IMR-90 (cell line): Measurements from ENCODE around the gene GPR3. TPM values are rescaled to one million over a fixed set of nuclear protein-coding genes. Genes with fewer than 3 reads are reported as not detected.
A peak's percentile ranks its signal among the peaks of the same experiment; 100 is the strongest.

Source experiments
- ATAC-seq: fragments of 200-7000 bp; cut with Tn5 transposase; 2 replicates; pipeline ENCODE4 v1.9.1; 2020; ENCODE audit warnings: low read depth, mild to moderate bottlenecking, moderate library complexity
- BruUV-seq: library from RNA; stranded (reverse); fragments of 400-500 nt; replicated peaks from 2 replicates; lab custom pipeline; 2021; lab: Mats Ljungman, UMichigan
- CTCF ChIA-PET: fragments of 300-600 bp; formaldehyde crosslinking; extraction: SDS; loops from one replicate; lab custom pipeline; 2021; ENCODE audit warnings: antibody characterized with exemption; lab: Yijun Ruan, JAX
- POLR2A ChIA-PET: fragments of 300-600 bp; sonication (Branson Sonifier 250); formaldehyde crosslinking; loops from one replicate; lab custom pipeline; 2022; ENCODE audit warnings: antibody characterized with exemption; ENCODE audit not compliant: unreplicated experiment; lab: Charles Lee
- DNase-seq: peaks from one replicate; pipeline ENCODE4 v3.0.0; 2013
- H2AFZ ChIP-seq: replicated peaks from 2 replicates; pipeline ENCODE3; 2013; ENCODE audit warnings: low read length, mild to moderate bottlenecking; ENCODE audit not compliant: poor library complexity
- H2AK5ac ChIP-seq: 2 replicates; pipeline ENCODE4 v1.6.1; 2013; ENCODE audit warnings: low read depth, low read length, inconsistent platforms
- H2AK9ac ChIP-seq: replicated peaks from 2 replicates; pipeline ENCODE3; 2013; ENCODE audit warnings: mild to moderate bottlenecking, low read depth, low read length, moderate library complexity; ENCODE audit not compliant: poor library complexity
- H2BK120ac ChIP-seq: 2 replicates; pipeline ENCODE4 v1.6.1; 2013; ENCODE audit warnings: low read depth, low read length, inconsistent platforms
- H2BK15ac ChIP-seq: 3 replicates; pipeline ENCODE4 v1.6.1; 2013; ENCODE audit warnings: low read depth, low read length, inconsistent platforms
- H2BK20ac ChIP-seq: 2 replicates; pipeline ENCODE4 v1.6.1; 2013; ENCODE audit warnings: low read depth, mild to moderate bottlenecking, inconsistent platforms, low read length, moderate library complexity
- H2BK5ac ChIP-seq: 2 replicates; pipeline ENCODE4 v1.6.1; 2013; ENCODE audit warnings: mild to moderate bottlenecking, low read depth, low read length, inconsistent platforms; ENCODE audit not compliant: poor library complexity, severe bottlenecking
- H3K14ac ChIP-seq: replicated peaks from 2 replicates; pipeline ENCODE4 v1.6.1; 2013; ENCODE audit warnings: low read depth, low read length, inconsistent platforms
- H3K18ac ChIP-seq: 2 replicates; pipeline ENCODE4 v1.6.1; 2013; ENCODE audit warnings: low read depth, low read length, control low read depth
- H3K23ac ChIP-seq: 2 replicates; pipeline ENCODE4 v1.6.1; 2013; ENCODE audit warnings: low read depth, low read length, inconsistent platforms
- H3K27ac ChIP-seq: 2 replicates; pipeline ENCODE4 v1.5.1; 2013; ENCODE audit warnings: mild to moderate bottlenecking, control low read depth, low read length; ENCODE audit not compliant: insufficient read depth
- H3K27me3 ChIP-seq: 2 replicates; pipeline ENCODE4 v1.6.1; 2013; ENCODE audit warnings: low read length; ENCODE audit not compliant: control insufficient read depth, insufficient read depth
- H3K36me3 ChIP-seq: 2 replicates; pipeline ENCODE4 v1.6.1; 2013; ENCODE audit warnings: low read length, mixed read lengths; ENCODE audit not compliant: control insufficient read depth, insufficient read depth
- H3K4ac ChIP-seq: 2 replicates; pipeline ENCODE4 v1.6.1; 2013; ENCODE audit warnings: low read depth, low read length, inconsistent platforms
- H3K4me1 ChIP-seq: 2 replicates; pipeline ENCODE4 v1.6.1; 2013; ENCODE audit warnings: low read length, mixed read lengths; ENCODE audit not compliant: control insufficient read depth, insufficient read depth
- H3K4me2 ChIP-seq: 2 replicates; pipeline ENCODE4 v1.6.1; 2013; ENCODE audit warnings: low read depth, mild to moderate bottlenecking, control low read depth, low read length, moderate library complexity
- H3K4me3 ChIP-seq: 2 replicates; pipeline ENCODE4 v1.5.1; 2013; ENCODE audit warnings: low read depth, mild to moderate bottlenecking, control low read depth, low read length, moderate library complexity; ENCODE audit not compliant: insufficient read depth
- H3K56ac ChIP-seq: 2 replicates; pipeline ENCODE4 v1.6.1; 2013; ENCODE audit warnings: low read length, inconsistent platforms; ENCODE audit not compliant: insufficient read depth; ENCODE audit errors: extremely low read depth
- H3K79me1 ChIP-seq, 2 experiments: 2 replicates each; pipeline ENCODE4 v1.6.1; 2013; ENCODE audit warnings: low read length in 2 of 2, inconsistent platforms in 1 of 2, low read depth in 1 of 2
- H3K9ac ChIP-seq: 2 replicates; pipeline ENCODE4 v1.6.1; 2013; ENCODE audit warnings: low read depth, low read length, control low read depth
- H3K9me1 ChIP-seq: 2 replicates; pipeline ENCODE4 v1.6.1; 2013; ENCODE audit warnings: low read length, inconsistent platforms; ENCODE audit not compliant: insufficient read depth
- H3K9me3 ChIP-seq: 2 replicates; pipeline ENCODE4 v1.6.1; 2013; ENCODE audit warnings: low read length; ENCODE audit not compliant: control insufficient read depth, insufficient read depth
- H4K20me1 ChIP-seq: 2 replicates; pipeline ENCODE4 v1.6.1; 2013; ENCODE audit warnings: low read length, inconsistent platforms; ENCODE audit not compliant: insufficient read depth
- H4K5ac ChIP-seq: 2 replicates; pipeline ENCODE4 v1.6.1; 2013; ENCODE audit warnings: mild to moderate bottlenecking, low read depth, low read length, control low read depth
- H4K8ac ChIP-seq, 2 experiments: 2 replicates each; pipeline ENCODE4 v1.6.1; 2013; ENCODE audit warnings: low read depth in 2 of 2, low read length in 2 of 2, control low read depth in 1 of 2, inconsistent platforms in 1 of 2
- H4K91ac ChIP-seq: 2 replicates; pipeline ENCODE4 v1.6.1; 2013; ENCODE audit warnings: low read depth, low read length, inconsistent platforms; ENCODE audit not compliant: insufficient read depth
- CTCF ChIP-seq: conservative IDR thresholded peaks from 2 replicates; pipeline ENCODE4 v1.5.1; 2012; ENCODE audit warnings: mild to moderate bottlenecking, low read depth, low read length, improper control_type of control experiment
- MAZ ChIP-seq: IDR thresholded peaks from 2 replicates; pipeline ENCODE4 v1.6.1; 2012; ENCODE audit warnings: low read depth, mild to moderate bottlenecking, low read length, improper control_type of control experiment, moderate library complexity, borderline replicate concordance
- MXI1 ChIP-seq: IDR thresholded peaks from 2 replicates; pipeline ENCODE4 v1.6.1; 2012; ENCODE audit warnings: low read depth, mild to moderate bottlenecking, low read length, moderate library complexity, borderline replicate concordance
- RAD21 ChIP-seq: IDR thresholded peaks from 2 replicates; pipeline ENCODE4 v1.6.1; 2012; ENCODE audit warnings: low read length, improper control_type of control experiment
- SMC3 ChIP-seq: fragments of 150-350 bp; IDR thresholded peaks from 2 replicates; pipeline ENCODE4 v1.6.1; 2016; ENCODE audit warnings: low read depth, mild to moderate bottlenecking, antibody characterized with exemption, low read length, moderate library complexity
- WGBS, 2 experiments: methylation state at CpG; one replicate each; pipeline versions ENCODE4 v1.1.5 to v1.1.7; 2013; ENCODE audit warnings: missing lambda C conversion rate in 2 of 2; ENCODE audit not compliant: insufficient read length in 1 of 2; ENCODE audit errors: extremely low coverage in 2 of 2; 5-methylcytosine and 5-hydroxymethylcytosine counted together
- dilution Hi-C: fragments of 300-500 bp; cut with HindIII; formaldehyde crosslinking; loops from one replicate; pipeline ENCODE4 v1.14.3; 2018; ENCODE audit warnings: low sequenced_read_pairs; ENCODE audit not compliant: unreplicated experiment
- in situ Hi-C: fragments of 300-500 bp; cut with MboI; formaldehyde crosslinking; loops from 3 replicates; pipeline ENCODE4 v1.14.3; 2019; ENCODE audit warnings: low sequenced_read_pairs, inconsistent platforms, mixed read lengths
- intact Hi-C: fragments of 100-400 bp; cut with micrococcal nuclease; formaldehyde crosslinking; loops from 2 replicates; pipeline ENCODE4 v1.10.0; 2022
- polyA plus RNA-seq, 3 experiments: library from polyadenylated mRNA; depleted of rRNA; stranded (reverse); fragments of >200 nt; gene quantifications; 2 replicates each; pipeline ENCODE4 v1.2.3, GENCODE V29; 2012; ENCODE audit warnings: low replicate concordance in 1 of 3
- total RNA-seq: library from RNA; depleted of rRNA; stranded (reverse); fragments of >200 nt; gene quantifications from 2 replicates; pipeline ENCODE4 v1.2.3, GENCODE V29; 2012

GPR3 gene
- total and polyA plus RNA-seq, 2 of the 4 experiments (the other 2 are of a cell fraction): 0.72 to 4.8 TPM

GRCh38 chr1:27416387-27417111, 24.1 kb downstream of the GPR3 start:
- WGBS, 2 experiments: no CpG with 5 or more reads among the region's 3 CpGs
- DNase-seq: peak; percentile 73
- Histone ChIP-seq H3K14ac (no peak overlapping the region), H2AK5ac (no peak overlapping the region), H3K56ac (no peak overlapping the region), H2BK5ac (no peak overlapping the region), H3K9me3 (no peaks in the 10 kb centered on the region), H2BK20ac (no peak overlapping the region), H2AFZ (no peak overlapping the region), H3K9ac (no peak overlapping the region), H3K27ac (no peak overlapping the region), H3K9me1 (peaks cover 8% of the 10 kb centered on the region; the same call in 1 of the 2 replicates), H2AK9ac (peak overlapping the region; percentile 30), H3K23ac (no peak overlapping the region), H3K36me3 (peaks cover 46% of the 10 kb centered on the region), H3K27me3 (no peaks in the 10 kb centered on the region), H3K4me2 (no peak overlapping the region), H4K91ac (no peak overlapping the region), H4K5ac (no peak overlapping the region), H3K18ac (no peak overlapping the region), H4K20me1 (no peaks in the 10 kb centered on the region), H3K79me1 (peaks cover 31 to 71% of the 10 kb centered on the region in 2 experiments), H3K4me3 (no peak overlapping the region), H3K4ac (no peak overlapping the region; the same call in 1 of the 2 replicates), H2BK120ac (no peak overlapping the region), H3K4me1 (peaks cover 11% of the 10 kb centered on the region), H4K8ac (no peak overlapping the region), H2BK15ac (no peak overlapping the region)
- peak; percentile 65 for TF ChIP-seq CTCF
- TF ChIP-seq RAD21: peak; percentile 67
- peak; percentile 80 for TF ChIP-seq SMC3
- no peak for TF ChIP-seq MXI1
- TF ChIP-seq MAZ: 0 out of 2 replicates have a peak, but pooled peaks have one; percentile 17
- in situ Hi-C loops: loop anchor here (10.0 kb wide), 1 partner anchor 248 kb away; no protein-coding TSS in a partner anchor
- no TSS peak for BruUV-seq
- intact Hi-C loops: loop anchor here (1.0 kb wide), 1 partner anchor 190 kb away; no protein-coding TSS in a partner anchor
- ChIA-PET POLR2A (no interaction called here), CTCF (interaction anchor here (0.6 to 1.6 kb wide), 12 partner anchors 8 to 341 kb away, joined by 3 to 6 read pairs (median 4); partner anchors contain the start of gene AHDC1)
- dilution Hi-C loops: no loop called here
- ATAC-seq: peak; percentile 55
